NCI-H1694 (cell line): ENCODE measurements around the gene FHL2.

ENCODE experiments used
- DNase-seq: peaks from one replicate; lab custom pipeline; 2025; lab: John Stamatoyannopoulos, UW

Gene FHL2

GRCh38 chr2:105397025-105397722 lies 1.7 kb downstream of the FHL2 start:
- no peak for DNase-seq

GRCh38 chr2:105396254-105397024 lies 2.4 kb downstream of the FHL2 start:
- no peak for DNase-seq

GRCh38 chr2:105395691-105396090 lies 3.2 kb downstream of the FHL2 start:
- DNase-seq = no peak

DNA sequence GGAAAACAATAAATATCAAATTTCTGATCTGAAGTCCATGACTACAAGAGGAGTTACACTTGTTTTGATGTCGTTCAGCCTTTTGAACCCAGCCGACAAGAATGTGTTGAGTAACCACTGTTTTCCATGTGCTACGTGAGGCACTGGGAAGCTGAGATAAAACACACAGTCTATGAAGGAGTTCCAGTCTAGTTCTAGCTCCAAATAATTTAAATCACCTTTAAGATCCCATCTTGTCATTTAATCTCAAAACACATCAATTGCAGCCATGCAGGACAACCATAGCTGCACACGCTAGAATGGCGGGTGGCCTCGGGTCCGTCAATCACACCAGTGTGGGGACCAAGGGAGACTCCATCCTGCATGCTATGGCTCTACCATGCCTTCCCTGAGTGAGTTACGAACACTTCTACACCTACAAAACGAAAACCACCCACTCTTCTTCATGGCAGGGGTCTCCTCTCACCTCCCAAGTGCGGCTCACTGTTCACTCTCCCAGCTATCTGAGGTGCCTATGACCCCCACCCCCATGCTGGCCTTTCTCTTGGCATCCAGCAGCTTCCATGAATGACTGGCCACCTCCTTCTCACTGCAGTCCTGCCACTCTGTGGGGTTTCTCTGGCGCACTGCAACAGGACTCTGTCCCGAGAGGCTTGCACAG lies 3.8 kb downstream of the FHL2 start:
- DNase-seq = no peak

DNA sequence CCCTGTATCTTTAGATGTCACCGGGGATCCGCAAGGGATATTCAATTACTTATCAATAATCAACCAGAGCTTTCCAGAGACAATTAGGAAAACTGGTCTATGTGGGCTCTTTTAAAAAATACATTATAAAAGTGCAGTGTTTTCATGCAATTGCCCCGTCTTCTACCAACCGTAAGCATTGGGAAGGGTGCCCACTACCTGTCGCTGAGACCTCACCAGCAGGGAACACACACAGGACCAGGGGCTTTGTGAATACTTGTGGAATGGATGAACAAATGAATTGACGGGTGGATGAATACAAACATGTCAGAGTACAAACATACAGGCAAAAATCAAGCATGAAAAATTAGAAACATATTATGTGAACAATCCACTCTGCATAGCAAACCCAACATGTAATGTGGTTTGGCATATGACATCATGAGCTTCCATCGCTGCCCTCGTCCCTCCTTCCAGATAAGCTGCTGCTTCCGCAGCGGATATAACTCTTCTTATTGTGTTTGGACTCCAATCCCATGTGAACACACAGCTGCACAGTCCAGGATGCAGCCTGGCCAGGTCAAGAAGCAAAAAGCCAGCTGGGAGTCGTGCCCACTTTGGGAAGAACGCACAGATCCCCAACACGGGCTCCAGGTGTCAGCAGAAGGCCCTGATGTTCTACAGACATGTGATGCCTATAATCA lies 5.3 kb downstream of the FHL2 start:
- no peak for DNase-seq

- DNase-seq = no peak
Observed at GRCh38 chr2:105391763-105392662, 6.8 kb downstream of the FHL2 start.

DNA sequence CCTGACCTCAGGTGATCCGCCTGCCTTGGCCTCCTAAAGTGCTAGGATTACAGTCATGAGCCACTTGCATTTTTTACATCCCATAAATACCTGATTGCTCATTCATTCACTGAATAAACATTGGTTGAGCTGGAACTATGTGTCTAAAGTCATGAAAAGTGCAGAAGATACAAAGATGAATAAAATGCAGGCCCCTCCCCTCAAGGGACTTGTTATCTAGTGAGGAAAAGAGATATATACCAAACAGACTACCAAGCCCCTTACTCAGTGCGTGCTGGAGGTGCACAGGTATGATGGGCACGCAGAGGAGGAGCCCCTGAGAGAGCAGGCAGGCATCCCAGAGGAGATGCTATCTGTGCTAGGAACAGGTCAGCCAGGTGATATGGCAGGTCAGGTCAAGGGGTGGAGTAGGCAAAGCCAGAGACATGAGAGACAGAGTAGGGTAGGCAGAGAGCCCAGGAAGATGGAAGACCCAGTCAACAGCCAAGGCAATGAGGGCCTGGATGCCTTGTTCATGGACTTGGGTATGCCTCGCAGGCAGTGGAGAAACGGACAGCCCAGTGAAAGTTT lies 7.7 kb downstream of the FHL2 start:
- DNase-seq = no peak

DNA sequence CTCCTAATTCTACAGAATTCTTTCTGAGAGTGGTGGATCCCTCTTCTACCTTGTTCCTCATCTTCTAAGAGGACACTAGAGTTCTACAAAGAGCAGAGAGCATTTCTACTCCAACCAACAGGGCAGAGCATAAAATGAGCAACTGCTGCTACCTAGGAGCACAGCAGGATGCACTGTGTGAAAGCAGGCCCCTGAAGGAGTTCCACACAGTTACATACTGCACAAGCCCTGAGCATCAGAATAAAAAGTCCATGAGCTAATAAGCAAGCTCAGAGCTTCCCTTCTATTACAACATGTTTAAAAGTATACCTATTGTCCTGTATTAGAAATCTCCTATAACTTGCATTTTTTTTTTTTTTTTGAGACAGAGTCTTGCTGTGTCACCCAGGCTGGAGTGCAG lies 8.4 kb downstream of the FHL2 start:
- no peak for DNase-seq

GRCh38 chr2:105388971-105389381 lies 9.9 kb downstream of the FHL2 start:
- no peak for DNase-seq

DNA sequence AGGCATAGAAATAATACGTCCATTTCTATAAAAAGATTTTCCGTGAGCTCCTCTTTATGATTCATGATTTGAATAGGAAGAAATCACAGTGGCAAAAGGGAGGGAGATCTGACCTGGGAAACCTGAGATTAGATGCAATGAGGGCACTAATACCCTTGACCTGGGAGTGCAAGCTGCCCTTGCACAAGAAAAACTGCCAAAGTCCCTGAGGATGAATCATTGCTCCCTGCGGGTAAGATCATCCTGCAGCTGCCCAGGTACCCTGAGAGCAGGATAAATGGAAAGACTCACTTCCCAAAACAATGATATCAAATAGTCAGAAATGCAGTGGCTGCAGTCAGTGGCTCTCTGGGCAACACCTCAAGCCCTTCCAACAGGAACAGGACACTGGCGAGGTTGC lies 11.6 kb downstream of the FHL2 start:
- no peak for DNase-seq

GRCh38 chr2:105385731-105386540 lies 12.9 kb downstream of the FHL2 start:
- no peak for DNase-seq

DNA sequence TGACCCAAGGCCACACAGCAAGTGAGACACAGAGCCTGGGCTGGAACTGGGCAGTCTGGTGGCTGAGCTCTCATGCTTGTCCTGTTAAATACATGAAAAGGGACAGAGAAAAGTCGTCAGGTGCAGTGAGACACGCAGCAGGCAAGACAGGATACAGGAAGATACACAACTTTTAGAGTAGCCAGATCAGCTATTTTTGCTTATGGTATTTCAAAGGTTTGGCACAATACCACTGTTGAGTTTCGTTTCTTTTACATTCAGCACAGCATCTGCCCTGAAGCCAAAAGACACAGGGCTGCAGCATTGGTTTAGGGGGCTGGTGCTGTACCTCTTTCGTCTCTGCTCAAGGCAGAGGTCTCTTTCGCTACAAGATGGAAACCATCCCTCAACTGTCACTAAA lies 14.0 kb downstream of the FHL2 start:
- no peak for DNase-seq

GRCh38 chr2:105384216-105384615 lies 14.6 kb downstream of the FHL2 start:
- DNase-seq = no peak

- DNase-seq = no peak
Observed at GRCh38 chr2:105383432-105384166, 15.3 kb downstream of the FHL2 start.

GRCh38 chr2:105382177-105382576 lies 16.7 kb downstream of the FHL2 start:
- no peak for DNase-seq

DNA sequence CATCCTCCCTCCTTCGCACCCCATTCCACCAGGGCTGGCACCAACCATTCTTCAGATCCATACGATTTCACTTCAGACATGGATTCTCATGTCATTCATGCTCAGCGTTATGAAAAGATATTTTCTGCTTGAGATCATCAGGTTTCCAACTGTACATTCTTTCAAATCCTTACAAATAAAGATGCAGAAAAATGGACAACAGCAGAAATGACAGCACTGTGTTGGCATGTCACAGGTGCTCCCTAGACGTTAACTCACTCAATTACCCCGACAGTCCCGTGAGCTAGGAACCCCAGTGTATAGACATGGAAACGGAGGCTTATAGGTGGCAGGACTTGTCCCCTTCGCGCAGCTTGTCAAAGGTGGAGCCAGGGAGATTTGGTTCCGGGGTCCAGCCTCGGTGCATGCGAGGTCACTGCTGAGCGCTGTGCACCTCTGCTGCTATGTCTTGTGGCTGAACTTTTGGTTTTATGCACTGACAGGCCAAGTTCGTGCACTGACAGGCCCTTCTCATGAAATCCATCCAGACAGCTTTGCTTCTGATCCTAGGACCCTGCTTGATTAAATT lies 17.7 kb downstream of the FHL2 start:
- no peak for DNase-seq

DNA sequence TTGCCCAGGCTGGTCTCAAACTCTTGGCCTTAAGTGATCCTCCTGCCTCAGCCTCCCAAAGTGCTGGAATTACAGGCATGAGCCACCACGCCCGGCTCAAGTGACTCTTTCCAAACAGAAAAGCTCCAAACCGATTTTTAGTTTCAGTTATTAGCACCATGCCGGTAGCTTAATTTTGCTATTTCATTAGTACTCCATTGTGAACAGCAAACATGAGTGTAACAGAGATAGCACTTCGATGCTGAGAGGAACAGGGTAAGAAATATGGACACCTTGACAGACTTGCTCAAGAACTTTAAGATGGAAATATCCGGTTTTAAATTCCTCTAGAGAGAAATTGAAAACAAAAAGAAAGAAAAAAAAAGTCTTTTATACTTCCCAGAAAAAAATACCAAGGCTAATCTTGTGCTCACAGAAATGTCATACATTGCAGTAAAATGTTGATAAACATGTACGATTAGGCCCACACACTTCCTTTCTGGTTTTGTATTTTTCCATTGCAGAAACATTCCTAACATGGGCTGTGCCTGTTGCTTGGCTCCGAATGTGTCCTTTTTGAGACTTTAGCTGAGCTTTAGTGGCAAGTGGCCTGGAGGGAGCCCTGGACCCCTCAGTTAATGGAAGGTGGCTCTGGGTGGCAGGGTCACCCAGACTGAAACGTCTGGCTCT lies 18.3 kb downstream of the FHL2 start:
- DNase-seq = no peak

DNA sequence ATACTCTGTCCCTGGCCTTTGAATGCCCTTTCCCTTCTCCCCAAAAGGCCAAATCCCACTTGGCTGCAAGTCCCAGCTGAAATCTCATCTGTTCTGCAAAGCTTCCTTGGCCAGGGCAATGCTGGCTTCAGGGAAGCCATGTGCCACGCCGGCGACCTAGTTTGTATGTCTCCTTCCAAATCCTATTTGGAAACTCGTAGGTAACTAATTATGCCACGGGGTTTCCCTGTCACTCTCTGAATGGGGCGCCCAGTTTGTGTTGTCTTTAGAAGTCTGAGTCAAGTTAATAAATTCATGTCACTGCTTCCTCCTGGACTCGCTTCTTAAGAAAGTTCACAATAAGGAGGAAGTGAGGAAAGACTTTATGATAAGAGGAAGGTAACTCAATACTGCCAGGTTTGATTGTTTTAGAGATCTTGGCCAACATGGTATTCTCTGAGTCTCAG lies 19.1 kb downstream of the FHL2 start:
- DNase-seq = no peak
